ENCODE measurements around the gene P2RX4. TPM values are rescaled to one million over a fixed set of nuclear protein-coding genes. Genes with fewer than 3 reads are reported as not detected.
"Not testable (repeated sequence)": the region's sequence is repeated elsewhere in the genome, so short reads cannot be mapped to it uniquely, and the experiment has no call there.

The P2RX4 gene
- total RNA-seq, 1 experiment from 2014 or later: 18.7 TPM

DNA sequence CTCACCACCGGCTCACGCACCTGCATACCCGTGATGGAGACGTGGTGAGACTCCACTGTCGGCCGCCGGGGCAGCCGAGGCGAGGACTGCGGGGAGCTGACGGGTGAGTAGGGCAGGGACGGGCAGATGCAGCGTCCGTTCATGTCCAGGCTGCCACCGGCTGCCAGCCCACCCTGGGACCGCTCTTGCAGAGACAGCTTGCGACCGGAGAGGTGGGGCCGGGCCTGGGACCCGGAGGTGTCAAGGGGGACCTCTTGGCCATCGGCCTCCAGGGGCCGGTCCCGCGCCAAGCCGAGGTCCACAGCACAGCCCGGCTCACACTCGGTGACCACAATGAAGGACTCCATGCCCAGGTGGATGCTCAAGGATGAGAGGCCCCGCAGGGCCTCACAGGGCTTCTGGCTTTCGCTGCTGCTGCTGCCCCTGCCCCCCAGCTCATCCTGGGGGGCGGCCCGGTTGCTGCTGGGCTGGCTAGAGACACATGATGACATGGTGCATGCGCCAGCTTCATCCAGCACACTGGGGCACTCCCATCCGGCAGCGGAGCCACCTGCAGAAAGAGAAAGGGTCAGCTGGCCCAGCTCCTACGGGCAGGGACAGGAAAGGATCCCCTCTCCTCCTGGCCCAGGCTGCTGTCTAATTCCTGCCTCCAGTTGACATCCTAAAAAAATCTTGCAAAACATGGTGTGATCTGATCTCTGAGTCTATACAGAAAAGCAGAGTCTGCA is 64.3 kb downstream of the P2RX4 start:
- Histone ChIP-seq H3K9me3 (no peaks in the 10 kb centered on the region), H3K36me3 (peaks cover 24% of the 10 kb centered on the region), H3K27me3 (no peaks in the 10 kb centered on the region), H3K4me3 (no peak overlapping the region)
- DNase-seq: no peak

DNA sequence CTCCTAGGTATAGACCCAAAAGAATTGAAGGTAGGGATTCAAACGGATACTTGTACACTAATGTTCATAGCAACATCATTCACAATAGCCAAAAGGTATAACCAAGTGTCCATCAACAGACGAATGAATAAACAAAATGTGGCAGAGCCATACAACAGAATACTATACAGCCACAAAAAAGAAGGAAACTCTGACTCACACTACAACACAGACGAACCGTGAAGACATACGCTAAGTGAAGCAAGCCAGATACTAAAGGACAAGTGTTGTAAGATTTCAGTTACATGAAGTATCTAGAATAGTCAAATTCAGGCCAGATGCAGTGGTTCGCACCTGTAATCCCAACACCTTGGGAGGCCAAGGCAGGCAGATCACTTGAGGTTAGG is 67.4 kb downstream of the P2RX4 start:
- no peak overlapping the region for H3K4me3 ChIP-seq
- no peak for DNase-seq

DNA sequence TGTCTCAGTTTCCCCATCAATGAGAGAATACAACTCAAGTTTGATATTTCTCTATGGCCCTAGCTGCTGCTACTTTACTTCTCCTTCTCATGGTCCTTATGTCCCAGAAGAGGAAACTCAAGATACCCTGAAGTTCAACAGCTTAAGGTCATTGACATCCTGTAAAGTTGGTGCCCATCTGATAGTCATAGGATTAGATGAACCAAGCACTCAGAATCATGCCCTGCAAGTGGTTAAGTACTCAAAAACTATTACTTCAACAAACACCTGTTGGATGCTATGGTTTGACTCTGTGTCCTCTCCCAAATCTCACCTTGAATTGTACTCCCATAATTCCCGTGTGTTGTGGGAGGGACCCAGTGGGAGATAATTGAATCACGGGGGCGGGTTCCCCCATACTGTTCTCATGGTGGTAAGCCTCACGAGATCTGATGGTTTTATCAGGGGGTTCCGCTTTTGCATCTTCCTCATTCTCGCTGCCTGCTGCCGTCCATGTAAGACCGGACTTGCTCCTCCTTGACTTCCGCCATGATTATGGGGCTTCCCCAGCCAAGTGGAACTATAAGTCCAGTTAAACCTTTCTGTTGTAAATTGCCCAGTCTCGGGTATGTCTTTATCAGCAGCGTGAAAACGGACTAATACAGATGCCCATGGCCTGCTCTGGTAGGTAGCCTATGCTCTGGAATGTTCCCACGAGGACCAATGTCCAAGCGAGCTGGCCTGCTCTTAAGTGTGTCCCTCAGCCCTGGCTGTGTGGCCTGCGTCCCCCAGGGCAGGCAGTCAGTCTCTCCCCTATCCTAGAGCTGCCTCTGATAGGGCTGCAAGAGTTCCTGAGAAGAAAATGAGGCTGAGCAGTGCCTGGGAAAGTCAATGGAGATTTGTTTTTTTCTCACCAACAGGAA is 68.5 kb downstream of the P2RX4 start:
- DNase-seq: no peak
- no peak overlapping the region for H3K4me3 ChIP-seq

More for the DNA sequence above, 67.4 kb downstream of the P2RX4 start:
- Histone ChIP-seq H3K9me3 (no peaks in the 10 kb centered on the region), H3K36me3 (peaks cover 14% of the 10 kb centered on the region), H3K27me3 (no peaks in the 10 kb centered on the region)

DNA sequence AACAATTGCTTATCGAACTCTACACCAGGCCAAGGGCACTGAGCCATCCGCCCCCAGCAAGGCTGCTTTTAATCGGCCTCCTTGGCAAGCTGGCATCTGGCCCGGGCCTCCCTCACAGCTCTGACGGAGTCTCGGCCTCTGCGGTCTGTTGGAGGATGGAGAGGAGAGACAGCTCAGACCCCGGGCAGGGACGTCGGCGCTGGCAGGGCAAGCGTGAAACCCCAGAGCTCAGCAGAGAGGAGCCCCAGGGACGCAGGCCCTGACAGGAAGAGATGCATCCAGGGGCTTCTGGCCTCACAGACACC is 69.1 kb downstream of the P2RX4 start:
- DNase-seq: peak; percentile 35
- Histone ChIP-seq H3K27me3 (no peaks in the 10 kb centered on the region), H3K9me3 (no peaks in the 10 kb centered on the region), H3K36me3 (peaks cover 17% of the 10 kb centered on the region), H3K4me3 (no peak overlapping the region)

More for the DNA sequence above, 68.5 kb downstream of the P2RX4 start:
- no peaks in the 10 kb centered on the region for H3K9me3 ChIP-seq
- H3K27me3 ChIP-seq: no peaks in the 10 kb centered on the region
- H3K36me3 ChIP-seq: peaks cover 16% of the 10 kb centered on the region

DNA sequence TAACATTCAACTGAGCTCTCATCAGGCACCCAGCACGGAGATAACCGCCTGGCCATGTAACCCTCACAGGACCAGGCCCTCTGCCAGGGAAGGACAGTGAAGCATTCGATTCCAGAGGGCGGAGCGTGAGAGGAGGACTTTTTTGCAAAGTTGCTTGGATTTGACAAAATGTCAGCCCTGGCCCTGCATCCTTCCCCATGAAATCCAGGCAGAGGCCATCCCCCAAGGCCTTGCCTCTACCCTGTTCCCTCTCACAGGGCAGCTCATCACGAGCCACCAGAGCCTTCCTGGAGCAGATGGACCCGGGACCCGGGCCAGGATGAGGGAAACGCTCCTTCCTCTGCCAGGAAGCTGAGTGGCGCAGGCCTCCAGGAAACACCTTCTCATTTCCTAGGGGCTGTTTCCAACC is 69.6 kb downstream of the P2RX4 start:
- no peaks in the 10 kb centered on the region for H3K27me3 ChIP-seq
- H3K4me3 ChIP-seq: no peak overlapping the region
- no peaks in the 10 kb centered on the region for H3K9me3 ChIP-seq
- peaks cover 17% of the 10 kb centered on the region for H3K36me3 ChIP-seq
- DNase-seq: no peak

DNA sequence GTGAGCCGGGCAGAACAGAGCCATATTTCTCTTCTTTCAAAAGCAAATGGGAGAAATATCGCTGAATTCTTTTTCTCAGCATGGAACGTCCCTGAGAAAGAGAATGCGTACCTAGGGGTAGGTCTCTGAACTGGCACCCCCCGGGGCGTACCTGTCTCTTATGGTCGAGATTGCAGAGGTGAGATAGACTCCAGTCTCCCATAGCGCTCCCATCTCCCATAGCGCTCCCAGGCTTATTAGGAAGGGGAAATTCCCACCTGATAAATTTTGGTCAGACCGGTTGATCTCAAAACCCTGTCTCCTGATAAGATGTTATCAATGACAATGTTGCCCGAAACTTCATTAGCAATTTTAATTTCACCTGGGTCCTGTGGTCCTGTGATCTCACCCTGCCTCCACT is 70.6 kb downstream of the P2RX4 start:
- DNase-seq, H3K27me3 ChIP-seq, H3K9me3 ChIP-seq, H3K4me3 ChIP-seq: not testable (repeated sequence)
- H3K36me3 ChIP-seq: peaks cover 14% of the 10 kb centered on the region

DNA sequence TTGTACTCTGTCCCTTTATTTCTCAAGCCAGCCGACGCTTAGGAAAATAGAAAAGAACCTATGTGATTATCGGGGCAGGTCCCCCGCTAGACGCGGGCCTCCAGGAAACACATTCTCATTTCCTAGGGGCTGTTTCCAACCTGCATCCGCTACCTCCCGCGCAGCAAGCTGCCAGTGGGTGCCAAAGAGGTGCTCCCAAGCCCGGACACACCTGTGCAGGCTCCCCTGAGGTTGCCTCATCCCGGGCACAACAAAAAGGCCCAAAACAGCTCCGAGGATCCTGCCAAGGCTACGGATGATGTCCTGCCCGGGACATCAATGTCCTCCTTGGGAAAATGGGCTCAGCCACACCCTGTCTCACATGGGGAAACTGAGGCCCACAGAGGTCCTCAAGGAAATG is 71.2 kb downstream of the P2RX4 start:
- H3K27me3 ChIP-seq, DNase-seq, H3K9me3 ChIP-seq, H3K4me3 ChIP-seq: not testable (repeated sequence)
- H3K36me3 ChIP-seq: peaks cover 14% of the 10 kb centered on the region

DNA sequence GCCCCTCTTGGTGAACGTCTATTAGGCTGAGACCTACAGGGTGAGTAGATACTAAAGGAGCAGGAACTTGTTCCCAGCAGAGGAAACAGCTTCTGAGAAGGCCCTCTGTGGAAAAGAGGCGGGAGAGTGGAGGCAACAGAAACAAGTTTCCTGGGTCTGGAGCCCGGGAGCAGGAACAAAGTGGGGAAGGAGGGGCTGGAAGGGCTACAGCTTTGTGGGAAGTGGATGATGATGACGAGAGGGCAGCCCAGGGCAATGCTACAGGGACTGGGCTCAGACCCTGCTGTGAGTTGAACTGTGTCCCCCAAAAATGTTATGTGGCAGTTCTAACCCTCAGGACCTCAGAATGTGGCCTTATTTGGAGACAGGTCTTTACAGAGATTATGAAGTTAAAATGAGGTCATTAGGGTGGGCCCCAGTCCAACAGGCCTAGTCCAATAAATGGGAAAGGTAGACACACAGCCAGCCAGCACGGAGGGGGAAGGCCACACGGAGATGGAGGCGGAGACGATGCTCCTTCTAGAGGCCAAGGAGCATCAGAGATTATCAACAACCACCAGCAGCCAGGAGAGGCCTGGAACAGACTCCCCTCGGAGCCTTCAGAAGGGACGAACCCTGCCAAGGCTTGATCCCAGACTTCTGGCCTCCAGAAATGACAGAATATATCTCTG is 72.3 kb downstream of the P2RX4 start:
- Histone ChIP-seq H3K27me3 (no peaks in the 10 kb centered on the region), H3K4me3 (no peak overlapping the region), H3K36me3 (peaks cover 14% of the 10 kb centered on the region), H3K9me3 (no peaks in the 10 kb centered on the region)
- DNase-seq: no peak

DNA sequence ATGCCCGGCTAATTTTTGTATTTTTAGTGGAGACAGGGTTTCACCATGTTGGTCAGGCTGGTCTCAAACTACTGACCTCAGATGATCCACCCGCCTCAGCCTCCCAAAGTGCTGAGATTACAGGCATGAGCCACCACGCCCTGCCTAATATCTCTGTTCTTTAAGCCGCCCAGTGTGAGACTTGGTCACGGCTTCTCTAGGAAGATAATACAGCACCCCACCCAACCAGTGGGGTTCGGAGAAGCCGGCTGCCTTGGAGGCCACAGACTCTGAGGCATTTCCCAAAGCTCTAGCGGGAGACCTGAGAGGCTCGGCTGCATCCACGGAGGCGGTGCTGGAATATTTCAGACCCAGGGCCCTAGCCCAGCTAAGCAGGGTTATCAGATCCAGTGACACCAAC is 73.0 kb downstream of the P2RX4 start:
- not testable (repeated sequence) for H3K4me3 ChIP-seq, DNase-seq, H3K27me3 ChIP-seq, H3K36me3 ChIP-seq, H3K9me3 ChIP-seq

DNA sequence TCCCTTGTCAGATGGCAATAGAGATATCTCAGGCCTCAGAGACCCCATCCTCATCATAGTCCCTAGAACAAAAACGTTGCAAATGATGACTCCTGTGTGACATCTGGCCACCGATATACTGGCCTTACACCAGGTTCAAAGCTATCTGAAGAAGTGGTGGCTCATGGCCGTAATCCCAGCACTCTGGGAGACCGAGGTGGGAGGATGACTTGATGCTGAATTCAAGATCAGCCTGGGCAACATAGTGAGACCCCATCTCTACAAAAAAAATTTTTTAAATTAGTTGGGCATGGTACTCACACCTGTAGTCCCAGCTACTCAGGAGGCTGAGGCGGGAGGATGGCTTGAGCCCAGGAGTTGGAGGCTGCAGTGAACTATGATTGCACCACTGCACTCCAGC is 73.5 kb downstream of the P2RX4 start:
- H3K27me3 ChIP-seq: no peaks in the 10 kb centered on the region
- H3K4me3 ChIP-seq: no peak overlapping the region
- H3K36me3 ChIP-seq: peaks cover 6% of the 10 kb centered on the region; the same call in 1 of the 2 replicates
- no peaks in the 10 kb centered on the region for H3K9me3 ChIP-seq
- DNase-seq: no peak

Other genes starting within 250 kb of the P2RX4 start
- gene HNF1A, start 231.6 kb upstream of the P2RX4 start, total RNA-seq (2014; rRNA removed; shearing (Covaris generic); ENCODE audit: low replicate concordance): not detected in 2 replicates
- gene C12orf43, start 193.6 kb upstream of the P2RX4 start, total RNA-seq (2014; rRNA removed; shearing (Covaris generic); ENCODE audit: low replicate concordance): 14.9 and 20.7 TPM in 2 replicates
- gene OASL, start 170.9 kb upstream of the P2RX4 start, total RNA-seq (2014; rRNA removed; shearing (Covaris generic); ENCODE audit: low replicate concordance): 25.4 and 51.1 TPM in 2 replicates
- 2.0 and 3.3 TPM in 2 replicates for gene P2RX7, start 77.3 kb upstream of the P2RX4 start, total RNA-seq (2014; rRNA removed; shearing (Covaris generic); ENCODE audit: low replicate concordance)
- gene CAMKK2, start 86.6 kb downstream of the P2RX4 start, total RNA-seq (2014; rRNA removed; shearing (Covaris generic); ENCODE audit: low replicate concordance): 35.9 and 36.6 TPM in 2 replicates
- 156 and 273 TPM in 2 replicates for gene ANAPC5, start 142.3 kb downstream of the P2RX4 start, total RNA-seq (2014; rRNA removed; shearing (Covaris generic); ENCODE audit: low replicate concordance)
- gene RNF34, start 190.0 kb downstream of the P2RX4 start, total RNA-seq (2014; rRNA removed; shearing (Covaris generic); ENCODE audit: low replicate concordance): 17.9 and 27.7 TPM in 2 replicates